Panc1 (cell line): ENCODE data around the gene TMC4. TPM values are rescaled to one million over a fixed set of nuclear protein-coding genes. Genes with fewer than 3 reads are reported as not detected.
A peak's percentile ranks its signal among the peaks of the same experiment; 100 is the strongest.

Source experiments
- ATAC-seq: fragments of 200-7000 bp; cut with Tn5 transposase; 2 replicates; pipeline ENCODE4 v1.9.1; 2020; ENCODE audit warnings: mild to moderate bottlenecking, moderate library complexity
- BruUV-seq: library from RNA; stranded (reverse); fragments of 400-500 nt; replicated peaks from 2 replicates; lab custom pipeline; 2021; lab: Mats Ljungman, UMichigan
- CTCF ChIA-PET: fragments of 300-600 bp; sonication (Branson Sonifier 250); formaldehyde crosslinking; loops from one replicate; lab custom pipeline; 2022; ENCODE audit warnings: antibody characterized with exemption; lab: Charles Lee
- POLR2A ChIA-PET: fragments of 300-600 bp; sonication (Branson Sonifier 250); formaldehyde crosslinking; loops from one replicate; lab custom pipeline; 2022; ENCODE audit warnings: antibody characterized with exemption; lab: Charles Lee
- DNase-seq: peaks from one replicate; pipeline ENCODE4 v3.0.0-alpha.2; 2010; ENCODE audit warnings: low read depth, low spot score
- H3K27ac ChIP-seq: 2 replicates; pipeline ENCODE4 v1.5.1; 2011; ENCODE audit warnings: mild to moderate bottlenecking, low read length, inconsistent platforms
- H3K27me3 ChIP-seq: fragments of 200-500 bp; sonication (Bioruptor generic); 2 replicates; pipeline ENCODE4 v1.6.0; 2014; ENCODE audit warnings: low read length, inconsistent platforms; ENCODE audit not compliant: control insufficient read depth, insufficient read depth
- H3K36me3 ChIP-seq: fragments of 200-500 bp; sonication (Bioruptor generic); 2 replicates; pipeline ENCODE4 v1.5.1; 2014; ENCODE audit warnings: inconsistent platforms, mild to moderate bottlenecking, low read length, moderate library complexity; ENCODE audit not compliant: control insufficient read depth, insufficient read depth
- H3K4me1 ChIP-seq: 2 replicates; pipeline ENCODE4 v1.5.1; 2011; ENCODE audit warnings: inconsistent platforms, mild to moderate bottlenecking, low read length, moderate library complexity; ENCODE audit not compliant: control insufficient read depth, insufficient read depth
- H3K4me3 ChIP-seq, 2 experiments: 2 replicates each; pipeline ENCODE4 v1.5.1; 2011 to 2012; ENCODE audit warnings: low read depth in 2 of 2, low read length in 2 of 2, mild to moderate bottlenecking in 2 of 2, inconsistent platforms in 1 of 2, moderate library complexity in 1 of 2
- H3K9me3 ChIP-seq: fragments of 200-500 bp; sonication (Bioruptor generic); 2 replicates; pipeline ENCODE4 v1.5.1; 2014; ENCODE audit warnings: low read depth, mild to moderate bottlenecking, inconsistent platforms, low read length, moderate library complexity; ENCODE audit not compliant: control insufficient read depth, insufficient read depth
- CTCF ChIP-seq: fragments of 450-650 bp; IDR thresholded peaks from 2 replicates; pipeline ENCODE4 v1.5.1; 2017; ENCODE audit warnings: mild to moderate bottlenecking
- POLR2AphosphoS5 ChIP-seq: IDR thresholded peaks from 2 replicates; pipeline ENCODE4 v1.6.1; 2012; ENCODE audit warnings: mild to moderate bottlenecking, low read depth, low read length, moderate library complexity
- REST ChIP-seq, 2 experiments: IDR thresholded peaks; 2 replicates each; pipeline ENCODE4 v1.6.1; 2011 to 2012; ENCODE audit warnings: low read depth in 2 of 2, control low read depth in 1 of 2, low read length in 1 of 2, mild to moderate bottlenecking in 1 of 2, moderate library complexity in 1 of 2; ENCODE audit not compliant: insufficient read depth in 1 of 2
- SIN3A ChIP-seq: IDR thresholded peaks from 2 replicates; pipeline ENCODE4 v1.6.1; 2012; ENCODE audit warnings: low read depth, mild to moderate bottlenecking, low read length, moderate library complexity, borderline replicate concordance; ENCODE audit not compliant: insufficient read depth
- TCF7L2 ChIP-seq: IDR thresholded peaks from 2 replicates; pipeline ENCODE4 v1.6.1; 2011; ENCODE audit warnings: mild to moderate bottlenecking, low read depth, low read length, inconsistent platforms
- in situ Hi-C: cut with HindIII; loops from 2 replicates; pipeline ENCODE4 v1.10.0; 2016; ENCODE audit warnings: low sequenced_read_pairs, low pct_unique_long_range_greater_than_20kb
- intact Hi-C: fragments of 100-400 bp; cut with micrococcal nuclease; formaldehyde crosslinking; loops from one replicate; pipeline ENCODE4 v1.10.0; 2022; ENCODE audit not compliant: unreplicated experiment
- total RNA-seq: library from RNA; stranded (reverse); gene quantifications from one replicate; pipeline ENCODE4 v1.2.1, GENCODE V29; 2021; ENCODE audit not compliant: unreplicated experiment

Gene TMC4
- total RNA-seq, 1 experiment from 2014 or later, result 5.1 TPM

GRCh38 chr19:54159352-54160181 is 13.4 kb downstream of the TMC4 start, which contains the start of gene LENG1:
Gene LENG1, minus strand, starts transcription at chr19:54159721. Its CDS starts 26 bp downstream, at chr19:54159695.
- H3K9me3 ChIP-seq, result no peaks in the 10 kb centered on the region
- intact Hi-C loops, result no loop called here
- H3K4me1 ChIP-seq, result peaks cover 27% of the 10 kb centered on the region
- ChIA-PET POLR2A (interaction anchor here (1.5 kb wide), 1 partner anchor 23 kb away, joined by 4 read pairs; the partner anchor contains the start of gene CNOT3), CTCF (no interaction called here)
- in situ Hi-C loops, result no loop called here
- peak within 1 kb of the TSS; percentile 84 to 97 for H3K4me3 ChIP-seq
- peak within 1 kb of the TSS; percentile 99 for H3K27ac ChIP-seq
- ATAC-seq, result peak; percentile 83
- H3K36me3 ChIP-seq, result peaks cover 5% of the 10 kb centered on the region
- H3K27me3 ChIP-seq, result no peaks in the 10 kb centered on the region
- peak; percentile 100 for DNase-seq
- TF ChIP-seq POLR2AphosphoS5 (peak; percentile 78), TCF7L2 (peak; percentile 90), REST (IDR thresholded peaks at IDR 0.05; ENCODE audit: insufficient read depth in 1 of 2, low read depth in 2 of 2, low read length in 1 of 2) (no peak), SIN3A (peak; percentile 97), CTCF (no peak)
- BruUV-seq, result no TSS peak

GRCh38 chr19:54158812-54159351 is 14.1 kb downstream of the TMC4 start:
- BruUV-seq, result TSS peak; percentile 87
- no peaks in the 10 kb centered on the region for H3K27me3 ChIP-seq
- no peaks in the 10 kb centered on the region for H3K9me3 ChIP-seq
- in situ Hi-C loops, result no loop called here
- intact Hi-C loops, result no loop called here
- ATAC-seq (no peak), DNase-seq (no peak)
- H3K27ac ChIP-seq, result peak overlapping the region; percentile 99
- CTCF ChIA-PET, result no interaction called here
- H3K36me3 ChIP-seq, result peaks cover 5% of the 10 kb centered on the region
- H3K4me1 ChIP-seq, result peaks cover 34% of the 10 kb centered on the region
- no peak for TF ChIP-seq CTCF
- no peak for TF ChIP-seq REST (IDR thresholded peaks at IDR 0.05; ENCODE audit: insufficient read depth in 1 of 2, low read depth in 2 of 2, low read length in 1 of 2)
- TF ChIP-seq TCF7L2, result no peak
- no peak; the same call in 1 of the 2 replicates for TF ChIP-seq SIN3A
- no peak for TF ChIP-seq POLR2AphosphoS5
- POLR2A ChIA-PET, result interaction anchor here (1.5 kb wide), 1 partner anchor 22 kb away, joined by 4 read pairs; the partner anchor contains the start of gene CNOT3
- H3K4me3 ChIP-seq, result peak overlapping the region; percentile 84 to 97
